SK-N-SH treated with all-trans-retinoic acid at 6 μM for 48 hours (cell line): Measurements from ENCODE around the gene MTAP.

Experiments
- ATAC-seq: fragments of 200-7000 bp; cut with Tn5 transposase; 3 replicates; pipeline ENCODE4 v1.9.1; 2020; ENCODE audit warnings: mild to moderate bottlenecking, moderate library complexity
- ARNTL ChIP-seq: fragments of 450-650 bp; formaldehyde crosslinking; IDR thresholded peaks from 2 replicates; pipeline ENCODE4 v1.5.0; 2020; ENCODE audit warnings: low read depth, mild to moderate bottlenecking, moderate library complexity, borderline replicate concordance
- BACH2 ChIP-seq: fragments of 250-450 bp; sonication (Bioruptor Pico); IDR thresholded peaks from 2 replicates; pipeline ENCODE4 v1.9.0; 2021; ENCODE audit warnings: mild to moderate bottlenecking, borderline replicate concordance
- CSDC2 ChIP-seq: fragments of 250-450 bp; sonication (Bioruptor Pico); IDR thresholded peaks from 2 replicates; pipeline ENCODE4 v1.5.0; 2020; ENCODE audit warnings: mild to moderate bottlenecking, moderate library complexity
- GLIS3 ChIP-seq: fragments of 250-450 bp; sonication (Bioruptor Pico); IDR thresholded peaks from 2 replicates; pipeline ENCODE4 v1.5.0; 2020; ENCODE audit warnings: mild to moderate bottlenecking, moderate library complexity
- ISL1 ChIP-seq: fragments of 250-450 bp; sonication (Bioruptor Pico); IDR thresholded peaks from 2 replicates; pipeline ENCODE4 v2.1.2; 2022; ENCODE audit warnings: mild to moderate bottlenecking, moderate library complexity
- OSR1 ChIP-seq: fragments of 250-450 bp; sonication (Bioruptor Pico); IDR thresholded peaks from 2 replicates; pipeline ENCODE4 v1.8.0; 2022; ENCODE audit warnings: moderate library complexity, mild to moderate bottlenecking, inconsistent platforms
- POU6F1 ChIP-seq: fragments of 250-450 bp; sonication (Bioruptor Pico); IDR thresholded peaks from 2 replicates; pipeline ENCODE4 v1.8.0; 2021; ENCODE audit warnings: low read depth, mild to moderate bottlenecking, moderate library complexity, borderline replicate concordance
- PPARA ChIP-seq: fragments of 250-450 bp; sonication (Bioruptor Pico); IDR thresholded peaks from 2 replicates; pipeline ENCODE4 v1.5.0; 2020; ENCODE audit warnings: mild to moderate bottlenecking, borderline replicate concordance
- RARB ChIP-seq: fragments of 250-450 bp; sonication (Bioruptor Pico); IDR thresholded peaks from 2 replicates; pipeline ENCODE4 v1.8.0; 2021; ENCODE audit warnings: mild to moderate bottlenecking, moderate library complexity
- SNAI2 ChIP-seq: fragments of 250-450 bp; sonication (Bioruptor Pico); IDR thresholded peaks from 2 replicates; pipeline ENCODE4 v1.5.0; 2020; ENCODE audit warnings: mild to moderate bottlenecking, moderate library complexity
- TCF4 ChIP-seq: fragments of 250-450 bp; sonication (Bioruptor Pico); IDR thresholded peaks from 2 replicates; pipeline ENCODE4 v1.8.0; 2021; ENCODE audit warnings: mild to moderate bottlenecking, moderate library complexity, borderline replicate concordance
- TOX ChIP-seq: fragments of 250-450 bp; sonication (Bioruptor Pico); IDR thresholded peaks from 2 replicates; pipeline ENCODE4 v1.8.0; 2021; ENCODE audit warnings: mild to moderate bottlenecking, moderate library complexity, borderline replicate concordance
- TSHZ2 ChIP-seq: fragments of 250-450 bp; sonication (Bioruptor Pico); IDR thresholded peaks from 2 replicates; pipeline ENCODE4 v1.5.0; 2020; ENCODE audit warnings: mild to moderate bottlenecking, moderate library complexity
- ZC3H10 ChIP-seq: fragments of 250-450 bp; sonication (Bioruptor Pico); IDR thresholded peaks from 2 replicates; pipeline ENCODE4 v1.5.1; 2021; ENCODE audit warnings: mild to moderate bottlenecking, moderate library complexity
- ZFP3 ChIP-seq: fragments of 250-450 bp; sonication (Bioruptor Pico); IDR thresholded peaks from 2 replicates; pipeline ENCODE4 v1.5.0; 2020; ENCODE audit warnings: mild to moderate bottlenecking, moderate library complexity
- ZFP30 ChIP-seq: fragments of 450-650 bp; formaldehyde crosslinking; IDR thresholded peaks from 2 replicates; pipeline ENCODE4 v1.5.0; 2022; ENCODE audit warnings: mild to moderate bottlenecking, moderate library complexity
- ZNF565 ChIP-seq: fragments of 450-650 bp; formaldehyde crosslinking; conservative IDR thresholded peaks from 2 replicates; pipeline ENCODE4 v1.5.0; 2020; ENCODE audit warnings: low read depth, mild to moderate bottlenecking, moderate library complexity
- ZNF8 ChIP-seq: fragments of 450-650 bp; formaldehyde crosslinking; IDR thresholded peaks from 2 replicates; pipeline ENCODE4 v1.5.0; 2020; ENCODE audit warnings: mild to moderate bottlenecking, moderate library complexity
- TF ChIP-seq, protein P1 (sequence below): fragments of 250-450 bp; sonication (Bioruptor Pico); IDR thresholded peaks from 2 replicates; pipeline ENCODE4 v1.5.1; 2020; ENCODE audit warnings: low read depth, mild to moderate bottlenecking, moderate library complexity
- TF ChIP-seq, protein P2 (sequence below): fragments of 250-450 bp; sonication (Bioruptor Pico); IDR thresholded peaks from 2 replicates; pipeline ENCODE4 v1.5.1; 2021; ENCODE audit warnings: mild to moderate bottlenecking, moderate library complexity

Gene MTAP

DNA sequence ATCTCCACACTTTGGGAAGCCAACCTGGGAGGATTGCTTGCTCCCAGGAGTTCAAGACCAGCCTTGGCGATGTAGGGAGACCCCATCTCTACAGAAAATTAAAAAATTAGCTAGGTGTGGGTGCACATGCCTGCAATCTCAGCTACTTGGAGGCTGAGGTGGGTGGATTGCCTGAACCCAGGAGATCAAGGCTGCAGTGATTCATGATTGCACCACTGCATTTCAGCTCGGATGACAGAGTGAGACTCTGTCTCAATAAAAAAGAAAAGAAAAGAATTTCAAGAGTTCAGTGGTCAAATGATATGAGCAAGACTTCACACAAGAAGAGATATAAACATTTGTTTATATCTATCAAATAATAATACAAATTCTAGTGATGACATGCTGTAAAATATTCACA, 23.0 kb upstream of the MTAP start:
- ATAC-seq, result no peak

DNA sequence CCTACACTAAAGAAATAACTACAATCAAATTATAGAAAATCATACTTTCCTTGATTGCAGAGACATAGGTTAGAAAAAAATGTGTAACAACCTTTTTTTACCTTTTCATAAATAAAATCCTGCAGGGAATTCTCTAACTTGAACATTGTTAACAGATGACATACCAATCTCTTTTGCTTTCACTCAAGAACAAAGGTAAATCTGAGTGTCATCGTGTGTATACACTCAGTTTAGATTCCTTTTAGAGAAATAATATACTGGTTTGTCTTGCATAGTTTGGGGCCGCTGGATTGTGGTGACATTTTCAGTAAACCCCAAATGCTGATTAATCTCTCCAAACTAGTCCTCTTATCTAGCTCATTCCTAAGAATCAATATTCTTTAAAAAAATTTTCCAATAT, 20.8 kb upstream of the MTAP start:
- TF ChIP-seq, protein P1, sequence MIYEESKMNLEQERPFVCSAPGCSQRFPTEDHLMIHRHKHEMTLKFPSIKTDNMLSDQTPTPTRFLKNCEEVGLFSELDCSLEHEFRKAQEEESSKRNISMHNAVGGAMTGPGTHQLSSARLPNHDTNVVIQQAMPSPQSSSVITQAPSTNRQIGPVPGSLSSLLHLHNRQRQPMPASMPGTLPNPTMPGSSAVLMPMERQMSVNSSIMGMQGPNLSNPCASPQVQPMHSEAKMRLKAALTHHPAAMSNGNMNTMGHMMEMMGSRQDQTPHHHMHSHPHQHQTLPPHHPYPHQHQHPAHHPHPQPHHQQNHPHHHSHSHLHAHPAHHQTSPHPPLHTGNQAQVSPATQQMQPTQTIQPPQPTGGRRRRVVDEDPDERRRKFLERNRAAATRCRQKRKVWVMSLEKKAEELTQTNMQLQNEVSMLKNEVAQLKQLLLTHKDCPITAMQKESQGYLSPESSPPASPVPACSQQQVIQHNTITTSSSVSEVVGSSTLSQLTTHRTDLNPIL (CRISPR knock-in tag), result no peak
- TF ChIP-seq POU6F1 (CRISPR knock-in tag) (no peak), ZFP30 (CRISPR knock-in tag) (no peak), BACH2 (no peak), PPARA (CRISPR knock-in tag) (no peak), RARB (CRISPR knock-in tag) (no peak), OSR1 (CRISPR knock-in tag) (no peak), ARNTL (CRISPR knock-in tag) (no peak), ZC3H10 (CRISPR knock-in tag) (no peak), TOX (CRISPR knock-in tag) (no peak), ZFP3 (no peak), TCF4 (CRISPR knock-in tag) (no peak), ZNF565 (CRISPR knock-in tag) (no peak), SNAI2 (CRISPR knock-in tag) (no peak), GLIS3 (CRISPR knock-in tag) (no peak), TSHZ2 (CRISPR knock-in tag) (no peak), ZNF8 (no peak)

More for the DNA sequence above, 23.0 kb upstream of the MTAP start:
- TF ChIP-seq OSR1 (CRISPR knock-in tag) (no peak), TCF4 (CRISPR knock-in tag) (no peak), PPARA (CRISPR knock-in tag) (no peak), SNAI2 (CRISPR knock-in tag) (no peak), ZC3H10 (CRISPR knock-in tag) (no peak), TOX (CRISPR knock-in tag) (no peak), ZNF565 (CRISPR knock-in tag) (no peak), CSDC2 (no peak)
- TF ChIP-seq, protein P1 (CRISPR knock-in tag), result no peak
- TF ChIP-seq, all 23 proteins: peak for 0

DNA sequence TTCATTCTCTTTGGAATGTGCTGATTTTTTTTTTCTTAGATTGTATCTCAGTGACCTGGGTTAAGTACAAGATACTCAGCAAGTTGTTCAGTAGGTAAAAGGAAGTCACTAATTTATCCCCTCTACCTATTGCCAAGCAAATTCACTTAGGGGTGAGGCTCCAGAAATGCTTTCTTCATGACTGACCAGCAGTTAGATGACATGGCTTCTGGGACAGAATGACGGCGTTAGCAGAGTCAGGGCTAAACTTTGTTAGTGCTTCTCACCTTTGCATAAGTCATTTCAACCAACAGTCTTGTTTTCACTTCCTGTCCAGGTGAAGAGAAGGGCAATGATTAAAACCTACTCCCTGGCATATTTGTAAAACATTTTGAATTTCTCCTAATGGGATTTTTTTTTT, 20.2 kb upstream of the MTAP start:
- ATAC-seq, result no peak
- TF ChIP-seq, protein P2, sequence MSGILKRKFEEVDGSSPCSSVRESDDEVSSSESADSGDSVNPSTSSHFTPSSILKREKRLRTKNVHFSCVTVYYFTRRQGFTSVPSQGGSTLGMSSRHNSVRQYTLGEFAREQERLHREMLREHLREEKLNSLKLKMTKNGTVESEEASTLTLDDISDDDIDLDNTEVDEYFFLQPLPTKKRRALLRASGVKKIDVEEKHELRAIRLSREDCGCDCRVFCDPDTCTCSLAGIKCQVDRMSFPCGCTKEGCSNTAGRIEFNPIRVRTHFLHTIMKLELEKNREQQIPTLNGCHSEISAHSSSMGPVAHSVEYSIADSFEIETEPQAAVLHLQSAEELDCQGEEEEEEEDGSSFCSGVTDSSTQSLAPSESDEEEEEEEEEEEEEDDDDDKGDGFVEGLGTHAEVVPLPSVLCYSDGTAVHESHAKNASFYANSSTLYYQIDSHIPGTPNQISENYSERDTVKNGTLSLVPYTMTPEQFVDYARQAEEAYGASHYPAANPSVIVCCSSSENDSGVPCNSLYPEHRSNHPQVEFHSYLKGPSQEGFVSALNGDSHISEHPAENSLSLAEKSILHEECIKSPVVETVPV (CRISPR knock-in tag), result no peak
- TF ChIP-seq RARB (CRISPR knock-in tag) (no peak), ZC3H10 (CRISPR knock-in tag) (no peak), ISL1 (CRISPR knock-in tag) (no peak), BACH2 (no peak), SNAI2 (CRISPR knock-in tag) (no peak)
- TF ChIP-seq, protein P1 (CRISPR knock-in tag), result no peak
- TF ChIP-seq, all 23 proteins: peak for 0

More for the DNA sequence above, 20.8 kb upstream of the MTAP start:
- ATAC-seq, result no peak
